ENCODE data around the gene FMNL2. TPM values are rescaled to one million over a fixed set of nuclear protein-coding genes. Genes with fewer than 3 reads are reported as not detected.

FMNL2 gene
- total and polyA plus RNA-seq, 2 experiments from 2014 or later, result 4.4 to 18.6 TPM

DNA sequence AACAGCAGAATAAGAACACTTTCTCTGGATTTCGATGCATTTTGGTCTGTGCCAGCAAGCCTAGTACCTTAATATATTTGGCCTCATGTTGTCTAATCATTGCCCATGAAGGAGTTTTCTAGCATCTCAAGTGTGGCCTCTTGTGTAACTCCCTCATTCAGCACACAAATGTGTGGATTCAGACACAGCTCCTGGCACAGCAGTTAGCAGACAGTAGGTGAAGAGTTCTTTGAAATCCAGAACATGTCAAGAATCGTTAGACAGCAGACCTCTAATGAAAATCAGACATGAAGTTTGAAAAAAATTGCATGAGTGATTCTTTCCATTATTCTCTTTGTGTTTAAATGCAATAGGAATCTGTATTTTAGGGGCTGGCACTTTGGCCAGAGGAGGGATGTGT lies 177.0 kb downstream of the FMNL2 start:
- in situ Hi-C loops (cut with MboI), result no loop called here
- Histone ChIP-seq H3K27me3 (replicated peaks; ENCODE audit: insufficient read depth) (no peaks in the 10 kb centered on the region), H3K4me2 (ENCODE audit: unreplicated experiment) (no peak overlapping the region), H3K9me3 (ENCODE audit: low read depth) (no peaks in the 10 kb centered on the region), H3K79me2 (ENCODE audit: insufficient read depth) (peaks cover 74% of the 10 kb centered on the region), H3K9ac (no peak overlapping the region), H3K4me3 (no peak overlapping the region), H4K20me1 (ENCODE audit: insufficient read depth) (no peaks in the 10 kb centered on the region), H3K36me3 (ENCODE audit: low read depth) (no peaks in the 10 kb centered on the region), H3K9me2 (ENCODE audit: insufficient read depth) (no peaks in the 10 kb centered on the region), H2AFZ (no peak overlapping the region), H3K4me1 (ENCODE audit: insufficient read depth) (peaks cover 27% of the 10 kb centered on the region), H3F3A (ENCODE audit: insufficient read depth) (peaks cover 15% of the 10 kb centered on the region), H3K27ac (no peak overlapping the region)
- no peak for TF ChIP-seq EZH2phosphoT487 (IDR thresholded peaks at IDR 0.05; ENCODE audit: insufficient read depth, low read depth)
- no peak for TF ChIP-seq EZH2 (IDR thresholded peaks at IDR 0.05; ENCODE audit: insufficient read depth, poor library complexity, severe bottlenecking)
- DNase-seq, result no peak
- WGBS, 2 experiments (ENCODE audit: low coverage in 1 of 2, low lambda C conversion rate in 2 of 2, missing lambda C conversion rate in 2 of 2), result 83 to 86% methylated on average over 2 of the region's 2 CpGs

DNA sequence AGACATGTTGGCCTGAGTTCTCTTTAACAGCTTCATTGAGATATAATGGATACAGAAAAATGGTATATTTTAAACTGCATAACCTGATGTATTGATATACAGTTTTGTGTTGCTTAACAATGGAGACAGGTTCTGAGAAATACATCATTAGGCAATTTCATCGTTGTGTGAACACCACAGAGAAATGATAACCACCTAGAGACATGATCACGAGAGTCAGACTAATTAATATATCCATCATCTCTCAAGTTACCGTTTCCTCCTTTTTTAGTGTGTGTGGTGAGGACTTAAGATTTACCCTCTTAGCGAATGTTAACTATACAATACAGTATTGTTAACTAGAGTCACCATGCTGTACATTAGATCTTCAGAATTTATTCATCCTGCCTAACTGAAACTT lies 178.1 kb downstream of the FMNL2 start:
- Histone ChIP-seq H3K36me3 (ENCODE audit: low read depth) (no peaks in the 10 kb centered on the region), H3K4me2 (ENCODE audit: unreplicated experiment) (peak overlapping the region; percentile 36), H3K79me2 (ENCODE audit: insufficient read depth) (peaks cover 65% of the 10 kb centered on the region)

DNA sequence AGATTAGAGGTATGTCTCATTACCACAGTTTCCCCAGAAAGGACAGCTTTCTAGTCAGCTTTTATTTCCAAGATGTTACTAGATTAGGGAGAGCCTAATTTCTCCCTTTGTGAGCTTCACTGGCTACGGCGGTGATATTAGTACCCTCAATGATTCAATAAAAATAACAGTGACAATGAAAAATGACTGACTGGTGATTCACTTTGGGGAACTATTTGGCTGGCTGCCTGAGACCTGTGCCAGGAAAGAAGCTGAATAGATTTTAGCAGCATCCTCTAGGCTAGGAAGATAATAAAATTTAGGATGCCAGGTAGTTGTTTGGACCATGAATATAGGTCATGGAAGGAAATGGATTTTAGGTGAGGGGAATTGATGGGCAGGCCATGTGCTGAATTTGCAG lies 178.7 kb downstream of the FMNL2 start:
- Histone ChIP-seq H3K36me3 (ENCODE audit: low read depth) (no peaks in the 10 kb centered on the region), H3K9me3 (ENCODE audit: low read depth) (no peaks in the 10 kb centered on the region), H3K27ac (no peak overlapping the region), H3K4me3 (no peak overlapping the region), H3K79me2 (ENCODE audit: insufficient read depth) (peaks cover 59% of the 10 kb centered on the region), H3K9me2 (ENCODE audit: insufficient read depth) (no peaks in the 10 kb centered on the region), H3F3A (ENCODE audit: insufficient read depth) (peaks cover 15% of the 10 kb centered on the region), H3K27me3 (replicated peaks; ENCODE audit: insufficient read depth) (no peaks in the 10 kb centered on the region), H3K4me1 (ENCODE audit: insufficient read depth) (peaks cover 16% of the 10 kb centered on the region), H3K9ac (no peak overlapping the region), H2AFZ (no peak overlapping the region), H4K20me1 (ENCODE audit: insufficient read depth) (no peaks in the 10 kb centered on the region), H3K4me2 (ENCODE audit: unreplicated experiment) (peak overlapping the region; percentile 36)
- TF ChIP-seq EZH2phosphoT487 (IDR thresholded peaks at IDR 0.05; ENCODE audit: insufficient read depth, low read depth) (no peak), EZH2 (IDR thresholded peaks at IDR 0.05; ENCODE audit: insufficient read depth, poor library complexity, severe bottlenecking) (no peak)
- 0 to 2% methylated on average over 2 of the region's 2 CpGs for WGBS, 2 experiments (ENCODE audit: low coverage in 1 of 2, low lambda C conversion rate in 2 of 2, missing lambda C conversion rate in 2 of 2)
- in situ Hi-C loops (cut with MboI), result no loop called here
- DNase-seq, result peak; percentile 75

More for the DNA sequence above, 178.1 kb downstream of the FMNL2 start:
- Histone ChIP-seq H3K9me3 (ENCODE audit: low read depth) (no peaks in the 10 kb centered on the region), H2AFZ (no peak overlapping the region), H3K27ac (no peak overlapping the region), H3K9me2 (ENCODE audit: insufficient read depth) (no peaks in the 10 kb centered on the region), H3K27me3 (replicated peaks; ENCODE audit: insufficient read depth) (no peaks in the 10 kb centered on the region), H3K4me3 (no peak overlapping the region), H3K4me1 (ENCODE audit: insufficient read depth) (peaks cover 21% of the 10 kb centered on the region), H3K9ac (no peak overlapping the region), H3F3A (ENCODE audit: insufficient read depth) (peaks cover 15% of the 10 kb centered on the region), H4K20me1 (ENCODE audit: insufficient read depth) (no peaks in the 10 kb centered on the region)
- 96 to 99% methylated on average over 4 of the region's 4 CpGs for WGBS, 2 experiments (ENCODE audit: low coverage in 1 of 2, low lambda C conversion rate in 2 of 2, missing lambda C conversion rate in 2 of 2)
- no peak for TF ChIP-seq EZH2 (IDR thresholded peaks at IDR 0.05; ENCODE audit: insufficient read depth, poor library complexity, severe bottlenecking)
- no peak for DNase-seq
- in situ Hi-C loops (cut with MboI), result no loop called here

DNA sequence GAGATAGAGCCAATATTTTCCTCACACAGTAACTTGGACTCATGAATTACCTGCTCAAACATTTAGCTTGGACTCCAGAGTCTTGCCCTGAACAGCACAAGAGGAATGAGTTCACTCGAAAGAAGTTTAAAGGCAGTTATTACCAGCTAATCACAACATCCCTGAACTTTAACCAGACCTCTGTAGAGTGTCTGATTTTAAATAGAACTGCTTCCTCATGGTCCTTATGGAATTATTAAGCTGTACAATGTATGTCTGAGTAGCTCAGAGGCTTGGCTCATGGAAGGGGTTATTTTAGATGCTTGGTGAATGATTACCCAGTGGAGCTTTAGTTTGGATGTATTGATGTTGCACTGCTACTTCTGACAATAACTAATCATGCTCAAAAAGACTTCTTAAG lies 183.1 kb downstream of the FMNL2 start:
- no peaks in the 10 kb centered on the region for H3K36me3 ChIP-seq (ENCODE audit: low read depth)

More for the DNA sequence above, 183.1 kb downstream of the FMNL2 start:
- no peak for DNase-seq
- no peak overlapping the region for H3K9ac ChIP-seq
- H3K79me2 ChIP-seq (ENCODE audit: insufficient read depth), result peaks cover 37% of the 10 kb centered on the region; the same call in 1 of the 2 replicates
- no peak overlapping the region for H3K4me2 ChIP-seq (ENCODE audit: unreplicated experiment)
- in situ Hi-C loops (cut with MboI), result no loop called here
- WGBS, 2 experiments (ENCODE audit: low coverage in 1 of 2, low lambda C conversion rate in 2 of 2, missing lambda C conversion rate in 2 of 2), result 96 to 100% methylated on average over 1 of the region's 1 CpG
- no peaks in the 10 kb centered on the region for H3K9me2 ChIP-seq (ENCODE audit: insufficient read depth)
- H3K27me3 ChIP-seq (replicated peaks; ENCODE audit: insufficient read depth), result no peaks in the 10 kb centered on the region
- H3K4me3 ChIP-seq, result no peak overlapping the region
- TF ChIP-seq EZH2 (IDR thresholded peaks at IDR 0.05; ENCODE audit: insufficient read depth, poor library complexity, severe bottlenecking) (no peak), EZH2phosphoT487 (IDR thresholded peaks at IDR 0.05; ENCODE audit: insufficient read depth, low read depth) (no peak)
- no peaks in the 10 kb centered on the region for H3K9me3 ChIP-seq (ENCODE audit: low read depth)
- H3K27ac ChIP-seq, result no peak overlapping the region
- no peaks in the 10 kb centered on the region for H4K20me1 ChIP-seq (ENCODE audit: insufficient read depth)
- H3K4me1 ChIP-seq (ENCODE audit: insufficient read depth), result peaks cover 18% of the 10 kb centered on the region
- no peak overlapping the region for H2AFZ ChIP-seq
- H3F3A ChIP-seq (ENCODE audit: insufficient read depth), result peaks cover 12% of the 10 kb centered on the region
